Natural killer cell (primary cell): ENCODE results near the gene GTSE1. TPM values are rescaled to one million over a fixed set of nuclear protein-coding genes. Genes with fewer than 3 reads are reported as not detected.

Experiments used
- ATAC-seq, 3 donors: fragments of 150-1000 bp in 2 of 3; fragments of 200-7000 bp in 1 of 3; cut with Tn5 transposase; 1 replicate in 1 of 3; 2 replicates in 2 of 3; pipeline ENCODE4 v1.10.0; 2021; ENCODE audit warnings: mild to moderate bottlenecking in 2 of 3, moderate library complexity in 2 of 3
- DNase-seq, 2 donors: peaks; one replicate each; pipeline versions ENCODE4 v3.0.0 to v3.0.0-alpha.2; 2013 to 2021; ENCODE audit warnings: mixed read lengths in 1 of 2
- H3K27ac ChIP-seq: one replicate; pipeline ENCODE4 v1.5.1; 2013; ENCODE audit warnings: mild to moderate bottlenecking, low read length
- H3K27me3 ChIP-seq: one replicate; pipeline ENCODE4 v1.6.1; 2013; ENCODE audit warnings: low read length; ENCODE audit not compliant: control insufficient read depth, insufficient read depth
- H3K36me3 ChIP-seq: one replicate; pipeline ENCODE4 v1.6.1; 2013; ENCODE audit warnings: low read length; ENCODE audit not compliant: control insufficient read depth, insufficient read depth
- H3K4me1 ChIP-seq: one replicate; pipeline ENCODE4 v1.6.1; 2013; ENCODE audit warnings: low read length; ENCODE audit not compliant: control insufficient read depth, insufficient read depth
- H3K4me3 ChIP-seq: one replicate; pipeline ENCODE4 v1.5.1; 2013; ENCODE audit warnings: low read length
- H3K9me3 ChIP-seq: one replicate; pipeline ENCODE4 v1.6.1; 2013; ENCODE audit warnings: low read length; ENCODE audit not compliant: control insufficient read depth, insufficient read depth
- H3K27ac Mint-ChIP-seq, 2 donors: one replicate each; pipeline ENCODE4 v1.8.0; 2022; ENCODE audit warnings: mild to moderate bottlenecking in 2 of 2, mixed read lengths in 2 of 2, moderate library complexity in 1 of 2
- H3K27me3 Mint-ChIP-seq, 2 donors: one replicate each; pipeline ENCODE4 v1.8.0; 2022; ENCODE audit warnings: low read depth in 2 of 2, mixed read lengths in 2 of 2
- H3K36me3 Mint-ChIP-seq: one replicate; pipeline ENCODE4 v1.8.0; 2022; ENCODE audit warnings: mixed read lengths
- H3K4me1 Mint-ChIP-seq, 2 donors: one replicate each; pipeline ENCODE4 v1.8.0; 2022; ENCODE audit warnings: mixed read lengths in 2 of 2
- H3K4me3 Mint-ChIP-seq: one replicate; pipeline ENCODE4 v1.8.0; 2022; ENCODE audit warnings: mild to moderate bottlenecking, moderate library complexity, mixed read lengths
- H3K9me3 Mint-ChIP-seq, 2 donors: one replicate each; pipeline ENCODE4 v1.8.0; 2022; ENCODE audit warnings: mixed read lengths in 2 of 2
- WGBS: methylation state at CpG from one replicate; pipeline ENCODE4 v1.1.7; 2013; ENCODE audit warnings: missing lambda C conversion rate; ENCODE audit not compliant: insufficient coverage; 5-methylcytosine and 5-hydroxymethylcytosine counted together
- intact Hi-C: fragments of 100-400 bp; cut with micrococcal nuclease; formaldehyde crosslinking; loops from one replicate; pipeline ENCODE4 v1.14.2; 2022
- total RNA-seq, 4 donors: library from RNA; stranded (reverse); fragments of 120-200 nt in 1 of 4; gene quantifications; one replicate each; pipeline versions ENCODE4 v1.2.3 to v1.2.4, GENCODE V29; 2013 to 2022
- TF ChIP-seq, protein P1 (sequence below): fragments of 200-600 bp; IDR thresholded peaks from one replicate; pipeline ENCODE4 v1.8.0; 2022; ENCODE audit warnings: antibody characterized with exemption

The GTSE1 gene
- total RNA-seq, 3 donors from 2014 or later (not counting 1 experiment from before 2014, with no cell fraction given): 2.7 to 4.0 (median 2.9) TPM

DNA sequence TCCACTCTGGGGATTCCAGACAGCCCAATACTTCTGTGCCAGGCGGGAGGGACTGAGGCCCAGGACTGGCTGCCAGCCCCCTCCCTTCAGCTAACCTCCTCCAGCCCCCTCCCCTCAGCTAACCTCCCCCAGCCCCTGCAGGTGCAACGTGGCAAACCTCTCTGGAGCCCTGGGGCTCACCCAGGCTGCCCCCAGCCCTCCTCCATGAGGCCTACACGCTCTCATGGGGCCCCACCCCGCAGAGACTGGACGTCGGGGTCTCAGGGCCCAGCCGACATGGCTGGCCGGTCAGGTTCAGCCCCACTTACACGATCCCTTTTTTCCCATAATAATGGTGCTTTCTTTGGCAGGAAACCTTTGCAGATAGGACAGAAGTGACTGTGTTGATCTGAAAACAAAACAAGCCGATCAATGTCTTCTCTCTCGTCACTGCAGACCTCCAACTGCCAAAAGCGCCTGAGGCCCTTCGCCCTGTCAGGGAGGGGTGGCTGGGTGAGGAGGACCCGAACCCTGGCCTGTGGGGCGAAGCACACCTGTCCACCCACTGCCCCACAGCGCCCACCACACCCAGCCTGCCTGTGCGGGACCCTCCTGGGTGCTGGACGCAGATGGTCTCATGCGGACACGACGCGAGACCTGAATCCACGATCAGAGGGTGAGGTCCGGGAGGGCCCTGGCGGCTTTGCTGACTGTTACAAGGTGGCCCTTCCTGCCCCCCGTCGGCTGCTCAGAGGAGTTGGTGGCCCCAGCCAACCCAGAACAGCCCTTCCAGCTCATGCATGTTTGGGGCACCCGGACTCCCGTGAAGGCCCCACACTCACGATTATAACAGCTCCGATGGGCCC, 72.4 kb downstream of the GTSE1 start:
- peaks cover 80% of the 10 kb centered on the region for H3K4me1 ChIP-seq
- no peaks in the 10 kb centered on the region for H3K9me3 ChIP-seq
- Mint-ChIP-seq H3K36me3 (no peaks in the 10 kb centered on the region), H3K27ac (peak overlapping the region in 1 of 2 donors; percentile 90), H3K4me1 (peaks cover 43 to 63% of the 10 kb centered on the region in 2 donors), H3K9me3 (peaks cover 0 to 5% of the 10 kb centered on the region in 2 donors), H3K4me3 (no peak overlapping the region), H3K27me3 (peaks cover 0 to 5% of the 10 kb centered on the region in 2 donors)
- intact Hi-C loops: no loop called here
- WGBS: 95% methylated on average over 31 of the region's 31 CpGs
- DNase-seq (no peak), ATAC-seq (no peak)
- peaks cover 2% of the 10 kb centered on the region for H3K36me3 ChIP-seq
- no peaks in the 10 kb centered on the region for H3K27me3 ChIP-seq
- H3K4me3 ChIP-seq: no peak overlapping the region
- TF ChIP-seq, protein P1, sequence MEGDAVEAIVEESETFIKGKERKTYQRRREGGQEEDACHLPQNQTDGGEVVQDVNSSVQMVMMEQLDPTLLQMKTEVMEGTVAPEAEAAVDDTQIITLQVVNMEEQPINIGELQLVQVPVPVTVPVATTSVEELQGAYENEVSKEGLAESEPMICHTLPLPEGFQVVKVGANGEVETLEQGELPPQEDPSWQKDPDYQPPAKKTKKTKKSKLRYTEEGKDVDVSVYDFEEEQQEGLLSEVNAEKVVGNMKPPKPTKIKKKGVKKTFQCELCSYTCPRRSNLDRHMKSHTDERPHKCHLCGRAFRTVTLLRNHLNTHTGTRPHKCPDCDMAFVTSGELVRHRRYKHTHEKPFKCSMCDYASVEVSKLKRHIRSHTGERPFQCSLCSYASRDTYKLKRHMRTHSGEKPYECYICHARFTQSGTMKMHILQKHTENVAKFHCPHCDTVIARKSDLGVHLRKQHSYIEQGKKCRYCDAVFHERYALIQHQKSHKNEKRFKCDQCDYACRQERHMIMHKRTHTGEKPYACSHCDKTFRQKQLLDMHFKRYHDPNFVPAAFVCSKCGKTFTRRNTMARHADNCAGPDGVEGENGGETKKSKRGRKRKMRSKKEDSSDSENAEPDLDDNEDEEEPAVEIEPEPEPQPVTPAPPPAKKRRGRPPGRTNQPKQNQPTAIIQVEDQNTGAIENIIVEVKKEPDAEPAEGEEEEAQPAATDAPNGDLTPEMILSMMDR: no peak
- no peak overlapping the region for H3K27ac ChIP-seq

DNA sequence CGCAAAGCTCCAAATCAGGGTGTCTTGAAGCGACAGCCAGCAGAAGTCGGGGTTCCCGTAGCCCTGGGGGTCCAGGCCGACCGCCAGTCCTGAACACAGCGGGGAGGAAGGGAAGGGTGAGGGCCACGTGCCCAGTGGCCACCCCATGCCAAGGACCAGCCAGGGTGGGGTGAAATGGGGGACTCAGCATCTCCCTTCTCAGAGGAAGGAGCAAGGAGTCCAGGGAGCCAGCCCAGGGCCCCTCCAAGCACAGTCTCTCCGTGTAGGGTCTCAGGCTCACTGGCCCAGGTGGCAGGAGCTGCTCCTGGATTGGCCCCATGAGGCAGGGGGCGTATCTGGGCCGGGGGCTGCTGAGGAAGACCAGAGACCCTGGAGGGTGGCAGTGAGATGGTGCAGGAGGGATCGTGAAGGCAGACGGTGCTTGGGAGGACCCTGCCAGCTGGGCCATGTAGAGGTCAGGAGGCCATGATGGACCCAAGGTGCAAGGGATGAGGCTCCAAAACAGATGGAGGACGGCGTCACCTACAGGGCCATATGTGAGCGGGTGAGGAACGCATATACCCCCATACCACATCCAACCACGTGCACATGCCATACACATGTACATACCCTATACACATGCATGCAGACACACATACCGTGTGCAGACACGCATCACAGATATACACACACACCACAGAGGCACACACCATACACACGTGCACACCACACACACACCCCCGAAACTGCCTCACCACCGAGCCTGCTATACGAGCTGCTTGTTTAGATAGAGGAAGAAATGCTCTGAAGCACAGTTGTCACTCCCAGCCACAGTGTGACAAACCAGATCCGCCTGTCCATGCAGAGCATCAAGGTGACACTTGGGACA, 73.3 kb downstream of the GTSE1 start:
- Mint-ChIP-seq H3K4me3 (peak overlapping the region; percentile 66), H3K27ac (peak overlapping the region; percentile 90 to 92), H3K27me3 (peaks cover 0 to 5% of the 10 kb centered on the region in 2 donors), H3K9me3 (peaks cover 0 to 5% of the 10 kb centered on the region in 2 donors), H3K36me3 (no peaks in the 10 kb centered on the region), H3K4me1 (peaks cover 51 to 71% of the 10 kb centered on the region in 2 donors)
- peak overlapping the region; percentile 86 for H3K27ac ChIP-seq
- H3K4me1 ChIP-seq: peaks cover 89% of the 10 kb centered on the region
- no peaks in the 10 kb centered on the region for H3K27me3 ChIP-seq
- peak in 1 of 2 donors; percentile 30 for DNase-seq
- TF ChIP-seq, protein P1: no peak
- H3K9me3 ChIP-seq: peaks cover 3% of the 10 kb centered on the region
- ATAC-seq: peak in 2 of 3 donors; percentile 6 to 28
- intact Hi-C loops: loop anchor here (2.0 kb wide), 2 partner anchors 35 to 63 kb away; no protein-coding TSS in a partner anchor
- WGBS: 74% methylated on average over 25 of the region's 25 CpGs
- no peak overlapping the region for H3K4me3 ChIP-seq
- no peaks in the 10 kb centered on the region for H3K36me3 ChIP-seq

DNA sequence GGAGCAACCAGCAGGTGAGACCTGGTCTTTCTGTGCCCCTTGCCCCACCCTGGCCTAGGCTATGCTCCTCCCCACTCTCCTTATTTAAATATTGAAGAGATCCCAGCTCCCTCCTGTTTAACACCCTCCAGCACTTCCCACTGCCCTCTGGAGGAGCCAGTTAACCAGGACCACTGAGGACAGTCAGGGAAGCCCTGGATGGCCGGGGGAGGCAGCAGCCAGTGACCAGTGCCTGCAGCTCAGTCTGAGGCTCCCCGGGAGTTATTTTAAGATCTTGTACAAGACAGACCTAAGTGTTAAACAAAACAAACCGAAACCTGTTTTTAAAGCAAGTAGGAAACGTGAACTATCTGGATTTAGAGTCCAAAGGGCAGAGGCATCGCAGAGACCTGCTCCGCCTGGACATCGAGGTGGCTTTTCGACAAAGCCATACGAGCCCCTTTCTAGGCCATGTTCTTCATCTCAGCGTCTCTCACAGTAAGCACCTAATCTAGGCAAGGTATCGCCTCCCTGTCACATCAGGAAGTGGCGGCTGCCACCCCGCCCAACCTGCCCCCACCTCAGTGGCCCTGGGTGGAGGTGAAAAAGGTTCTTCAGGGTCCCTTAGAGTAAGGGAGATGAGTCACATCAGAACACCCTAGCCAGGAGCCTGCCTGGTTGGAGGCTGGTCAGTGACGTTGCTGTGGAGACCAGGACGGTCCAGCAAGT, 74.1 kb downstream of the GTSE1 start:
- ATAC-seq: peak; percentile 70 to 76 (median 75)
- Histone ChIP-seq H3K9me3 (peaks cover 11% of the 10 kb centered on the region), H3K27me3 (no peaks in the 10 kb centered on the region), H3K27ac (peak overlapping the region; percentile 86), H3K4me3 (peak overlapping the region; percentile 21), H3K36me3 (no peaks in the 10 kb centered on the region), H3K4me1 (peaks cover 93% of the 10 kb centered on the region)
- Mint-ChIP-seq H3K36me3 (no peaks in the 10 kb centered on the region), H3K4me1 (peaks cover 56 to 78% of the 10 kb centered on the region in 2 donors), H3K27me3 (peaks cover 0 to 5% of the 10 kb centered on the region in 2 donors), H3K9me3 (peaks cover 4 to 5% of the 10 kb centered on the region in 2 donors), H3K4me3 (peak overlapping the region; percentile 66), H3K27ac (peak overlapping the region; percentile 90 to 92)
- intact Hi-C loops: loop anchor here (2.0 kb wide), 2 partner anchors 34 to 62 kb away; no protein-coding TSS in a partner anchor
- peak; percentile 73 to 74 for DNase-seq
- TF ChIP-seq, protein P1: no peak
- 34% methylated on average over 15 of the region's 15 CpGs for WGBS
